ENCODE data around the gene TAAR9. TPM values are rescaled to one million over a fixed set of nuclear protein-coding genes. Genes with fewer than 3 reads are reported as not detected.
"Not testable (repeated sequence)": the region's sequence is repeated elsewhere in the genome, so short reads cannot be mapped to it uniquely, and the experiment has no call there.

TAAR9 gene
- polyA plus RNA-seq, 3 donors, result not detected

- H3K27me3 Mint-ChIP-seq (ENCODE audit: low read depth in 3 of 3), result peaks cover 2 to 7% (median 5%) of the 10 kb centered on the region in 3 donors
- H3K9ac ChIP-seq (ENCODE audit: insufficient read depth, low read length, poor library complexity, severe bottlenecking), result no peak within 1 kb of the TSS
- no CpG with 5 or more reads among the region's 2 CpGs for WGBS (ENCODE audit: insufficient coverage)
These were observed 14.3 kb downstream of the TAAR9 start, which contains the start of gene TAAR8 for GRCh38 chr6:132552372-132552771. TAAR8 (plus strand) TSS chr6:132552672; CDS start chr6:132552693, 21 bp downstream.

GRCh38 chr6:132560087-132560486, 22.0 kb downstream of the TAAR9 start:
- H3K9me3 Mint-ChIP-seq; H3K27ac ChIP-seq (ENCODE audit: low read depth in 1 of 2, low read length in 2 of 2); H3K27ac Mint-ChIP-seq; H3K36me3 ChIP-seq (replicated peaks in 1 of 2; ENCODE audit: control insufficient read depth in 1 of 2, insufficient read depth in 2 of 2, low read length in 2 of 2); H3K9ac ChIP-seq (ENCODE audit: insufficient read depth, low read length, poor library complexity, severe bottlenecking); H3K4me1 Mint-ChIP-seq; H3K27me3 Mint-ChIP-seq (ENCODE audit: low read depth in 3 of 3); H3K79me2 ChIP-seq (ENCODE audit: insufficient read depth, low read length); H3K9me3 ChIP-seq (replicated peaks in 1 of 2; ENCODE audit: control insufficient read depth in 1 of 2, insufficient read depth in 1 of 2, low read length in 2 of 2); DNase-seq; H3K4me3 ChIP-seq (replicated peaks in 1 of 3; ENCODE audit: low read depth in 2 of 3, low read length in 3 of 3); intact Hi-C loops (cut with micrococcal nuclease); H3K4me3 Mint-ChIP-seq; H3K27me3 ChIP-seq (ENCODE audit: control insufficient read depth in 2 of 2, insufficient read depth in 2 of 2, low read length in 2 of 2); H4K20me1 ChIP-seq (ENCODE audit: insufficient read depth, low read length); H2AFZ ChIP-seq (ENCODE audit: insufficient read depth, low read depth, low read length, poor library complexity, severe bottlenecking); H3K4me2 ChIP-seq (replicated peaks; ENCODE audit: extremely low read depth, low read length, poor library complexity, severe bottlenecking); H3K4me1 ChIP-seq (ENCODE audit: control insufficient read depth in 1 of 2, insufficient read depth in 2 of 2, low read length in 2 of 2); H3K36me3 Mint-ChIP-seq: not testable (repeated sequence)
- WGBS (ENCODE audit: insufficient coverage), result no CpG with 5 or more reads among the region's 3 CpGs

More at GRCh38 chr6:132552372-132552771, 14.3 kb downstream of the TAAR9 start, which contains the start of gene TAAR8:
- intact Hi-C loops (cut with micrococcal nuclease), result no loop called here
- Histone ChIP-seq H3K9me3 (replicated peaks in 1 of 2; ENCODE audit: control insufficient read depth in 1 of 2, insufficient read depth in 1 of 2, low read length in 2 of 2) (no peaks in the 10 kb centered on the region), H3K4me2 (replicated peaks; ENCODE audit: extremely low read depth, low read length, poor library complexity, severe bottlenecking) (no peak within 1 kb of the TSS), H3K79me2 (ENCODE audit: insufficient read depth, low read length) (no peaks in the 10 kb centered on the region), H3K27ac (ENCODE audit: low read depth in 1 of 2, low read length in 2 of 2) (no peak within 1 kb of the TSS), H4K20me1 (ENCODE audit: insufficient read depth, low read length) (no peaks in the 10 kb centered on the region), H3K27me3 (ENCODE audit: control insufficient read depth in 2 of 2, insufficient read depth in 2 of 2, low read length in 2 of 2) (no peaks in the 10 kb centered on the region), H3K4me3 (replicated peaks in 1 of 3; ENCODE audit: low read depth in 2 of 3, low read length in 3 of 3) (no peak within 1 kb of the TSS), H3K36me3 (replicated peaks in 1 of 2; ENCODE audit: control insufficient read depth in 1 of 2, insufficient read depth in 2 of 2, low read length in 2 of 2) (no peaks in the 10 kb centered on the region), H3K4me1 (ENCODE audit: control insufficient read depth in 1 of 2, insufficient read depth in 2 of 2, low read length in 2 of 2) (no peaks in the 10 kb centered on the region), H2AFZ (ENCODE audit: insufficient read depth, low read depth, low read length, poor library complexity, severe bottlenecking) (no peak within 1 kb of the TSS)
- Mint-ChIP-seq H3K36me3 (no peaks in the 10 kb centered on the region), H3K27ac (no peak within 1 kb of the TSS), H3K9me3 (no peaks in the 10 kb centered on the region), H3K4me3 (no peak within 1 kb of the TSS), H3K4me1 (no peaks in the 10 kb centered on the region)
- no peak for TF ChIP-seq CTCF (IDR thresholded peaks at IDR 0.05)
- no peak for DNase-seq

All from CD14-positive monocyte (primary cell).